Measurements from ENCODE around the gene LRRN1.

GRCh38 chr3:3806092-3806491 lies 6.9 kb downstream of the LRRN1 start:
- TF ChIP-seq CTCF (IDR thresholded peaks at IDR 0.05) (no peak), POLR2A (IDR thresholded peaks at IDR 0.05) (no peak)

Measured in lower leg skin (tissue), 3 donors.